Measurements from ENCODE around the gene CPSF3. TPM values are rescaled to one million over a fixed set of nuclear protein-coding genes. Genes with fewer than 3 reads are reported as not detected.

CPSF3 gene
- total RNA-seq, 2 experiments from 2014 or later = 13.2 to 13.8 TPM

DNA sequence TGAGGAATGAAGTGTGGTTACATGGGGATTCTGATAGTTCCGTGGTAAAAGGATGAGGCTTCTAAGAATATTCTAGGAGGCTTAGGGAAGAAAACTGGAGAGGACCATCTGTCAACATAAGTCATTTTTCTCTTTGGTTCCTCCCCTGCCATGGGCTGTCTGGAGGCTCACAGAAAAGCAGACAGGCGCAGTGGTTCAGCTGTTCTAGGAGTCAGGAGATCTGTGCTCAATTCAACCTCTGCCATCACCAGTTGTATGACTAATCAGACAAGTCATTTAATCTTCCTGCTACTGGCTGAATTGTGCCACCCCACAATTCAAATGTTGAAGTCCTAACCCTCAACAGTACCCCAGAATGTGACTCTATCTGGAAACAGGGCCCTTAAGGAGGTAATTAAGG is 95.8 kb downstream of the CPSF3 start:
- intact Hi-C loops (cut with DNase I, micrococcal nuclease) = no loop called here
- CTCF ChIA-PET = no interaction called here
- H3K27ac Mint-ChIP-seq = no peak overlapping the region

More for the DNA sequence above, 95.8 kb downstream of the CPSF3 start:
- Mint-ChIP-seq H3K9me3 (no peaks in the 10 kb centered on the region), H3K4me1 (ENCODE audit: low read depth) (no peaks in the 10 kb centered on the region), H3K36me3 (ENCODE audit: low read depth) (peaks cover 82% of the 10 kb centered on the region), H3K27me3 (no peaks in the 10 kb centered on the region), H3K4me3 (no peak overlapping the region)
- ATAC-seq (ENCODE audit: poor library complexity) (no peak), DNase-seq (no peak)
- Histone ChIP-seq H3K36me3 (ENCODE audit: insufficient read depth, low read length) (peaks cover 79% of the 10 kb centered on the region), H3K4me3 (ENCODE audit: low read length) (no peak overlapping the region), H3K4me1 (ENCODE audit: insufficient read depth, low read length) (no peaks in the 10 kb centered on the region), H3K9me3 (ENCODE audit: control insufficient read depth in 1 of 2, insufficient read depth in 1 of 2, low read length in 2 of 2) (no peaks in the 10 kb centered on the region), H3K27ac (ENCODE audit: low read depth in 1 of 2, low read length in 2 of 2) (no peak overlapping the region), H3K27me3 (ENCODE audit: control insufficient read depth in 1 of 2, insufficient read depth in 2 of 2, low read length in 2 of 2) (no peaks in the 10 kb centered on the region)
- POLR2A ChIA-PET = no interaction called here
- TF ChIP-seq CTCF (IDR thresholded peaks at IDR 0.05) = no peak

Other genes starting within 250 kb of the CPSF3 start
- under 1 TPM in 1 of 2 experiments, not detected in 1; 0.16 TPM for gene ASAP2, start 216.8 kb upstream of the CPSF3 start, total RNA-seq
- 10 to 100 TPM; 24.4 to 25.0 TPM for gene ITGB1BP1, start 126 bp upstream of the CPSF3 start, total RNA-seq
- gene IAH1, start 50.9 kb downstream of the CPSF3 start, total RNA-seq = 10 to 100 TPM; 54.8 to 57.3 TPM
- 10 to 100 TPM; 21.4 to 21.6 TPM for gene ADAM17, start 132.2 kb downstream of the CPSF3 start, total RNA-seq
- gene YWHAQ, start 207.3 kb downstream of the CPSF3 start, total RNA-seq = 100 to 1,000 TPM in 1 of 2 experiments, 10 to 100 TPM in 1; 95.8 to 101 TPM

Measured in CD4-positive, alpha-beta T cell (primary cell).